Measurements from ENCODE around the gene PLD4.
A peak's percentile ranks its signal among the peaks of the same experiment; 100 is the strongest.

Gene PLD4

GRCh38 chr14:104930526-104931303 is 6.0 kb downstream of the PLD4 start:
- Histone ChIP-seq H3K36me3 (ENCODE audit: insufficient read depth, low read length) (no peaks in the 10 kb centered on the region), H3K4me3 (no peak overlapping the region), H3K9ac (ENCODE audit: insufficient read length) (no peak overlapping the region), H3K27ac (no peak overlapping the region), H3K9me3 (ENCODE audit: low read depth, low read length) (no peaks in the 10 kb centered on the region)
- no peak for TF ChIP-seq FOXP2 (optimal IDR thresholded peaks at IDR 0.05; ENCODE audit: control extremely low read depth, extremely low read length, insufficient read depth)
- no peak for TF ChIP-seq EZH2 (IDR thresholded peaks at IDR 0.05)
- no peak for TF ChIP-seq POLR2AphosphoS5 (IDR thresholded peaks at IDR 0.05; ENCODE audit: borderline replicate concordance, low read depth, low read length)
- DNase-seq (ENCODE audit: low read depth, low spot score): no peak

- no peak for DNase-seq (ENCODE audit: low read depth, low spot score)
- no peak for TF ChIP-seq POLR2AphosphoS5 (IDR thresholded peaks at IDR 0.05; ENCODE audit: borderline replicate concordance, low read depth, low read length)
- TF ChIP-seq EZH2 (IDR thresholded peaks at IDR 0.05): no peak
- no peak for TF ChIP-seq FOXP2 (optimal IDR thresholded peaks at IDR 0.05; ENCODE audit: control extremely low read depth, extremely low read length, insufficient read depth)
- Histone ChIP-seq H3K4me3 (no peak overlapping the region), H3K9ac (ENCODE audit: insufficient read length) (no peak overlapping the region), H3K27ac (no peak overlapping the region), H3K36me3 (ENCODE audit: insufficient read depth, low read length) (no peaks in the 10 kb centered on the region), H3K9me3 (ENCODE audit: low read depth, low read length) (no peaks in the 10 kb centered on the region)
These were observed 6.7 kb downstream of the PLD4 start for GRCh38 chr14:104931304-104931770.

GRCh38 chr14:104931771-104932675 is 7.3 kb downstream of the PLD4 start:
- no peak overlapping the region for H3K4me3 ChIP-seq
- TF ChIP-seq FOXP2 (optimal IDR thresholded peaks at IDR 0.05; ENCODE audit: control extremely low read depth, extremely low read length, insufficient read depth) (no peak), EZH2 (IDR thresholded peaks at IDR 0.05) (no peak), POLR2AphosphoS5 (IDR thresholded peaks at IDR 0.05; ENCODE audit: borderline replicate concordance, low read depth, low read length) (no peak)
- H3K9me3 ChIP-seq (ENCODE audit: low read depth, low read length): no peaks in the 10 kb centered on the region
- H3K9ac ChIP-seq (ENCODE audit: insufficient read length): no peak overlapping the region
- no peak overlapping the region for H3K27ac ChIP-seq
- H3K36me3 ChIP-seq (ENCODE audit: insufficient read depth, low read length): no peaks in the 10 kb centered on the region
- DNase-seq (ENCODE audit: low read depth, low spot score): no peak

DNA sequence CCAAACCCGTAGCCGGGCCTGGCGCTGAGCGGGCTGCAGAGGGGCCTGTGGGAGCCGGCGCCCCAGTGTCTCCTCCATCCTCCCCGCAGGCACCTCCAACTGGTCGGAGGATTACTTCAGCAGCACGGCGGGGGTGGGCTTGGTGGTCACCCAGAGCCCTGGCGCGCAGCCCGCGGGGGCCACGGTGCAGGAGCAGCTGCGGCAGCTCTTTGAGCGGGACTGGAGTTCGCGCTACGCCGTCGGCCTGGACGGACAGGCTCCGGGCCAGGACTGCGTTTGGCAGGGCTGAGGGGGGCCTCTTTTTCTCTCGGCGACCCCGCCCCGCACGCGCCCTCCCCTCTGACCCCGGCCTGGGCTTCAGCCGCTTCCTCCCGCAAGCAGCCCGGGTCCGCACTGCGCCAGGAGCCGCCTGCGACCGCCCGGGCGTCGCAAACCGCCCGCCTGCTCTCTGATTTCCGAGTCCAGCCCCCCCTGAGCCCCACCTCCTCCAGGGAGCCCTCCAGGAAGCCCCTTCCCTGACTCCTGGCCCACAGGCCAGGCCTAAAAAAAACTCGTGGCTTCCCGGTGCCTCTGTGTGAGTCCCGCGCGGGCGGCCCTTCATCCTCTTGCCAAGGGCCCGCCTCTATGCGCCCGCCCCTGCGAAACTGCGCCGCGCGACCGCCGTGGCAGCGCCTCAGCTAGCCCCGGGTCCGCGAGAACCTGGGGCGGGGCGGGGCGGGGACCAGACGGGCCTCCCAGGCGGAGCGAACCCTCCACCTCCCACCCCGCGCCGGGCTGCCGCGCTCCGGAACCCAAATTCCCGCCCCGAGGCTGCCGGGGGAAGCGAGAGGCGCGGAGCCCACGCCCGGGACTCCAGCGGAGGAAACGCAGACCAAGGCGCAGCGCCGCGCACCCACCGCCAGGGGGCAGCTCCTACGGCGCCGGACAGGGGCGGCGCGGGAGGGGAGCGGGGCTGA is 8.3 kb downstream of the PLD4 start:
- Histone ChIP-seq H3K9ac (ENCODE audit: insufficient read length) (peak overlapping the region; percentile 53), H3K4me3 (peak overlapping the region; percentile 78), H3K9me3 (ENCODE audit: low read depth, low read length) (no peaks in the 10 kb centered on the region), H3K27ac (no peak overlapping the region), H3K36me3 (ENCODE audit: insufficient read depth, low read length) (no peaks in the 10 kb centered on the region)
- no peak for DNase-seq (ENCODE audit: low read depth, low spot score)
- TF ChIP-seq FOXP2 (optimal IDR thresholded peaks at IDR 0.05; ENCODE audit: control extremely low read depth, extremely low read length, insufficient read depth) (no peak), EZH2 (IDR thresholded peaks at IDR 0.05) (no peak), POLR2AphosphoS5 (IDR thresholded peaks at IDR 0.05; ENCODE audit: borderline replicate concordance, low read depth, low read length) (no peak)

GRCh38 chr14:104933746-104934733 is 9.4 kb downstream of the PLD4 start:
- Histone ChIP-seq H3K36me3 (ENCODE audit: insufficient read depth, low read length) (no peaks in the 10 kb centered on the region), H3K9ac (ENCODE audit: insufficient read length) (no peak overlapping the region), H3K9me3 (ENCODE audit: low read depth, low read length) (no peaks in the 10 kb centered on the region), H3K4me3 (no peak overlapping the region), H3K27ac (no peak overlapping the region)
- TF ChIP-seq POLR2AphosphoS5 (IDR thresholded peaks at IDR 0.05; ENCODE audit: borderline replicate concordance, low read depth, low read length): no peak
- TF ChIP-seq FOXP2 (optimal IDR thresholded peaks at IDR 0.05; ENCODE audit: control extremely low read depth, extremely low read length, insufficient read depth): no peak
- TF ChIP-seq EZH2 (IDR thresholded peaks at IDR 0.05): no peak
- DNase-seq (ENCODE audit: low read depth, low spot score): no peak

DNA sequence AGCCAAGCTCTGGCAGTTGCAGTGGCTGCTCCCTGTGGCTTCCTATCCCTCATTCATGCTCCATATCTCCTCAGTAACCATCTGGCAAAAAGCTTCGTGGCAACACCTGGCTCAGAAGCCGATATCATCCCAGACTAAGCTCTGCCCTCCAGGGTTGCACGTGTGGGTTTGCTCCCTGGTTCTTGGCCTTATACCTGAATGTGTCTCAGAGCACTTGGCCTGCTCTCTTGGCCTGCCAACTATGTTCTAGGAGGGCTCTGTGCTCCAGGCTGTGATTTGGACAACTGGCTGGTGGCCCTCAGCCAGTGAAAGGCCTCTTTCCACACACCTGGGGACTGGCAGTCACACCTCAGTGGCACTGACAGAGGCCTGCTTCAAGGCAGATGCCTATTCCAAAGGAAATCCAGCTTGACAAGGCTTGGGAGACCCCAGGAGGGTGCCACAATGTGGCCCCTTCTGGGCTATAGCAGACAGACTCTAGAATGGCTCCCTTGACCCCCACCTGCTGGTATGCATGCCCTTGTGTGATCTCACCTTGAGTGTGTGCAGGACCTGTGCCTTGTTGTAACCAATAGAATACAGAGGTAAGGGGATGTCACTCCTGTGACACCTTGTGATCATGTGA is 10.5 kb downstream of the PLD4 start:
- H3K4me3 ChIP-seq: no peak overlapping the region

More for the DNA sequence above, 10.5 kb downstream of the PLD4 start:
- H3K9ac ChIP-seq (ENCODE audit: insufficient read length): no peak overlapping the region
- TF ChIP-seq POLR2AphosphoS5 (IDR thresholded peaks at IDR 0.05; ENCODE audit: borderline replicate concordance, low read depth, low read length) (no peak), FOXP2 (optimal IDR thresholded peaks at IDR 0.05; ENCODE audit: control extremely low read depth, extremely low read length, insufficient read depth) (no peak), EZH2 (IDR thresholded peaks at IDR 0.05) (no peak)
- H3K36me3 ChIP-seq (ENCODE audit: insufficient read depth, low read length): no peaks in the 10 kb centered on the region
- DNase-seq (ENCODE audit: low read depth, low spot score): no peak
- no peak overlapping the region for H3K27ac ChIP-seq
- no peaks in the 10 kb centered on the region for H3K9me3 ChIP-seq (ENCODE audit: low read depth, low read length)

All from SK-N-MC (cell line).